Heart left ventricle (tissue), 13 donors: ENCODE results near the gene BIRC5.

Experiments used
- POLR2A ChIP-seq, 2 donors: fragments of 450-650 bp; IDR thresholded peaks; one replicate each; pipeline ENCODE4 v1.6.1; 2017; ENCODE audit warnings: antibody characterized with exemption in 2 of 2, mild to moderate bottlenecking in 2 of 2, moderate library complexity in 2 of 2
- TF ChIP-seq, protein P1 (sequence below), 12 donors: fragments of 200-600 bp; sonication (generic) in 4 of 12; IDR thresholded peaks; one replicate each; pipeline versions ENCODE4 v1.5.0 to v1.8.0; 2018 to 2022; ENCODE audit warnings: antibody characterized with exemption in 12 of 12, mild to moderate bottlenecking in 5 of 12
- donor health status: ischemic (EF 13 %, LVEDD 7.1; RV severe dilation, severe dysfunction).
- donor health status: DM: no; HTN: yes; CAD: no.
- donor health status: DM: no; HTN: no; CAD: no.
- donor health status: ischemic (EF 25% LVEDD 6.9; RV normal size, moderate dysfunction).
- donor health status: ischemic (EF 25% LVEDD 5.7; RV mildly dilated, moderate dysfunction).
- donor health status: ischemic (EF 35%, LVEDD 5.7; RV mildly dilated, moderate dysfunction).
- donor health status: nonischemic (EF 11% LVEDD 7.7; RV severe dilation, severe dysfunction).
- donor health status: DM: yes; HTN: yes; CAD: no.
- donor health status: PGD.
- donor health status: ischemic (EF 29% LVEDD 5.4; RV normal size, mild dysfunction).
- donor health status: nonischemic (EF 23%, LVEDD 6.1; RV moderate dilation, normal function).

DNA sequence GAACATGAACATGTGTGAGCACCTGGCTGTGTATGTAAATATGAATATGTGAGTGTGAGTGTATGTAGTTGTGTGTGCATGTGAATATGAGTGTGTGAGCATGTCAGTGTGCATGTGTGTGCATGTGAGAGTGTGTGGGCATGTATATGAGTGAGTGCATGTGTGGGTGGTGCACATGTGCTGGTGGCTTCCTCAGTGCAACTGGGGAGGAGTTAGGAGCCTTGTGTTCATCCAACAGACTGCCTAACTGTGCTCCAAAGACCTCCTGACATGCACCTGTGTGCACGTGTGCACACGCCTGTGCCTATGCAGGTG is 18.8 kb downstream of the BIRC5 start:
- TF ChIP-seq, protein P1, sequence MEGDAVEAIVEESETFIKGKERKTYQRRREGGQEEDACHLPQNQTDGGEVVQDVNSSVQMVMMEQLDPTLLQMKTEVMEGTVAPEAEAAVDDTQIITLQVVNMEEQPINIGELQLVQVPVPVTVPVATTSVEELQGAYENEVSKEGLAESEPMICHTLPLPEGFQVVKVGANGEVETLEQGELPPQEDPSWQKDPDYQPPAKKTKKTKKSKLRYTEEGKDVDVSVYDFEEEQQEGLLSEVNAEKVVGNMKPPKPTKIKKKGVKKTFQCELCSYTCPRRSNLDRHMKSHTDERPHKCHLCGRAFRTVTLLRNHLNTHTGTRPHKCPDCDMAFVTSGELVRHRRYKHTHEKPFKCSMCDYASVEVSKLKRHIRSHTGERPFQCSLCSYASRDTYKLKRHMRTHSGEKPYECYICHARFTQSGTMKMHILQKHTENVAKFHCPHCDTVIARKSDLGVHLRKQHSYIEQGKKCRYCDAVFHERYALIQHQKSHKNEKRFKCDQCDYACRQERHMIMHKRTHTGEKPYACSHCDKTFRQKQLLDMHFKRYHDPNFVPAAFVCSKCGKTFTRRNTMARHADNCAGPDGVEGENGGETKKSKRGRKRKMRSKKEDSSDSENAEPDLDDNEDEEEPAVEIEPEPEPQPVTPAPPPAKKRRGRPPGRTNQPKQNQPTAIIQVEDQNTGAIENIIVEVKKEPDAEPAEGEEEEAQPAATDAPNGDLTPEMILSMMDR (IDR thresholded peaks at IDR 0.05), result no peak
- no peak for TF ChIP-seq POLR2A (IDR thresholded peaks at IDR 0.05)
